Measurements from ENCODE around the gene SEMA6B.
A peak's percentile ranks its signal among the peaks of the same experiment; 100 is the strongest.
"Not testable (repeated sequence)": the region's sequence is repeated elsewhere in the genome, so short reads cannot be mapped to it uniquely, and the experiment has no call there.

Gene SEMA6B

DNA sequence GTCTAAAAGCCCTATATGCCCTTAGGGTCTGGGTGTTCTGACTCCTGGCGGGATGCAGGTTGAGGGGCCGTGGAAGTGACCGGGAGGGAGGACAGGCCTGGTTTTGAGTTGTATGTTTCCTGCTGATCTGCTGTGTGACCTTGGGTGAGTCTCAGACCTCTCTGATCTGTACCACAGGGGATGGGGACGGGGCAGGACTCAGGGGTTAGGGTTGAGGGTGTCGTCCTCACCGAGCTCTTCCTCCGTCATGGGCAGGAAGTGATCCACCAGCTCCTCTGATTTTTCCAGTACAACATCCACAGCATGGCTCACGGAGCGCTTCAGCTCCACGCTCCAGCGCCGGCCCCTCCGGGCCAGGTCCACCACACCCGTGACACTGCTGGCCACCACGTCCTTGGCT lies 30.6 kb downstream of the SEMA6B start:
- no peak for DNase-seq (ENCODE audit: low read depth, low spot score)

DNA sequence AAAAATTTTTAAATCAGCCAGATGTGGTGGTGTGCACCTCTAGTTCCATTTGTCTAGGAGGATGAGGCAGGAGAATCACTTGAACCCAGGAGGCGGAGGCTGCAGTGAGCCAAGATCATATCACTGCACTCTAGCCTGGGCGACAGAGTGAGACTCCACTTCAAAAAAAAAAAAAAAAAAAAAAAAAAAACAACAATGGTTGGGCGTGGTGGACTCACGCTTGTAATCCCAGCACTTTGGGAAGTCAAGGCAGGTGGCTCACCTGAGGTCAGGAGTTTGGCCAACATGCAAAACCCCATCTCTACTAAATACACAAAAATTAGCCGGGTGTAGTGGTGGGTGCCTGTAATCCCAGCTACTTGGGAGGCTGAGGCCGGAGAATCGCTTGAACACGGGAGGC lies 32.1 kb downstream of the SEMA6B start:
- not testable (repeated sequence) for DNase-seq (ENCODE audit: low read depth, low spot score)

DNA sequence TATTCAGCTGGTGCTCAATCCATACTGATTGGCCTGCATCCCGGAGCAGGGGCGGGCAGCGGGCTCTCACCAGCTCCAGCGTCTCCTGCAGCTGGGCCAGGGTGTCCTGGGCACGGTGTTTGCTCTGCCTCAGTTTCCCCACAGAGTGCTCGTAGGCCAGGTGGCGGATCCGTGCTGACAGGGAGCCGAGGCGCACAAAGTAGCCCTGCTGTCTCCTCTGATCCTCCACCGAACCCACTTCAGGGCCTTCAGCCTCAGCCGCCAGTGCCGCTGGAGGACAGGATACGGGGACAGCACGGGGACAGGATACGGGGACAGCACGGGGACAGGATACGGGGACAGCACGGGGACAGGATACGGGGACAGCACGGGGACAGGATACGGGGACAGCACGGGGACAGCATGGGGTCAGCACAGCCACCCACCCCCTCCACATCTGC lies 33.9 kb downstream of the SEMA6B start:
- no peak for DNase-seq (ENCODE audit: low read depth, low spot score)

DNA sequence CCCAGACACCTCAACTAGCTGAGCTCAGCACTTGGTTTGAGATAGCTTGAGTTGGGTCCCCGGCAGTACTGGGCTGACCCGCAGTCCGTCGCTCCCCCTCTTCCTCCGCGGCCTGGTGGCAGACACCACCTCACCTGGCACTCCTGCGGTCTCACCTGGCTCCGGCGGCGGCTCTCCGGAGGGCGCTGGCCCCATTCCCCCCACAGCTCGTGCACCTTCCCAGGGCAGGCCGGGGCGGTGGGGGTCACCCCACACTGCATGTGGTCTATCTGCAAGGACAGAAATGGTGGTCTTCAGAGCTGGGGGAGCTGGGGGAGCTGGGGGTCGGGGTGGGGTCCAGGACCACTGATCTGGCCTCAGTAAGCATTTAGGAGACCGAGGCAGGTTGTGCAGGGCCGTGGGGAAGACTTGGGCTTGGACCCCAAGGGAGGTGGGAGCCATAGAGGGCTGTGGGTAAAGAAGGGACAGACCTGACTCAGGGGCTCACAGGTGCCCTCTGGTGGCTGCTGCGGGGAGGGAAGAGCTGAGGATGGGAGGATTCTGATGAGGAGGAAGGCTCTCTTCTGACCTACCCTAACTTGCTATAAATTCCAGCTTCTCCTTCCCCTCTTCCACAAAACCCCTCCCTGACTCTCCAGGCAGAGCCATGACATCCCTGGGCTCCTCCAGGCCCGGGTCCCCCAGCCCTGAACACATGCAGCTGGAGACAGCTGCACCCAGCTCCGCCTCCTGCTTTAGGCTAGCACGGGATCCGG lies 34.5 kb downstream of the SEMA6B start:
- DNase-seq (ENCODE audit: low read depth, low spot score) = peak; percentile 34

DNA sequence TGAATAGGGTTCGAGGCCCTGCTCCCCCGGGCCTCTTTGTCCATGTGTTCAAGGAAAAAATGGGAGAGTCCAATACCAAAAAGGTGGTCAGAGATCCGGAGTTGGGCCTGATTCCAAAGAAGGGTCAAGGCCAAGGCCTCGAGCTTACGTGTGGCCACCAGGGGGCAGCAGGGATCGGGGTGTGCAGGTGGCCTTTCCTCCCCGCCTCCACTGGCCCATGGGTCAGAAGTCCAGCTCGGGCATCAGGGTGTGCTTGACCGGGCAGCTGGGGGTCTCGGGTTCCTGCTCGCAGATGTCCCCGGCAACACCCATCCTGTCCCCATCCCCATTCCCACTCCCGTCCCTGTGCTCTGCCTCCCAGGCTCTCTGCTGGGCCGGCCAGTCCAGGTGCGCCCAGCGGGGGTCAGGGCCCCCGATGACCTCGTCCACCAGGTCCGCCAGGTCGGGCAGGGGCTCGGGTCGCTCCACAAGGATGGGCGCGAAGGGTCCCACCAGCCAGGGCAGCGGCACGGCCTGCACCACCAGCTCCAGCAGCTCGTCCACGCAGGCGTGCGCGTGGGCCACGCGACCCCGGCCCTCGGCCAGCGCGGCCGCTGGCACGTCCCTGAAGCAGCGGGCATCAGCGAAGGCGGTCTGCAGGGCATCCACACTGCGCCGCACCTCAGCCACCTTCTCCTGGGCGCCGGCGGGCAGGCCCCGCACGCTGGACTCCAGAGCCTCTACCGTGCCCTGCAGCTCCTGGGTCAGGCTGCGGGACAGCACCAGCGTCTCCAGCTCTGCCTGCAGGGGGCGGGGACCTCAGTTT lies 36.0 kb downstream of the SEMA6B start:
- DNase-seq (ENCODE audit: low read depth, low spot score) = no peak

DNA sequence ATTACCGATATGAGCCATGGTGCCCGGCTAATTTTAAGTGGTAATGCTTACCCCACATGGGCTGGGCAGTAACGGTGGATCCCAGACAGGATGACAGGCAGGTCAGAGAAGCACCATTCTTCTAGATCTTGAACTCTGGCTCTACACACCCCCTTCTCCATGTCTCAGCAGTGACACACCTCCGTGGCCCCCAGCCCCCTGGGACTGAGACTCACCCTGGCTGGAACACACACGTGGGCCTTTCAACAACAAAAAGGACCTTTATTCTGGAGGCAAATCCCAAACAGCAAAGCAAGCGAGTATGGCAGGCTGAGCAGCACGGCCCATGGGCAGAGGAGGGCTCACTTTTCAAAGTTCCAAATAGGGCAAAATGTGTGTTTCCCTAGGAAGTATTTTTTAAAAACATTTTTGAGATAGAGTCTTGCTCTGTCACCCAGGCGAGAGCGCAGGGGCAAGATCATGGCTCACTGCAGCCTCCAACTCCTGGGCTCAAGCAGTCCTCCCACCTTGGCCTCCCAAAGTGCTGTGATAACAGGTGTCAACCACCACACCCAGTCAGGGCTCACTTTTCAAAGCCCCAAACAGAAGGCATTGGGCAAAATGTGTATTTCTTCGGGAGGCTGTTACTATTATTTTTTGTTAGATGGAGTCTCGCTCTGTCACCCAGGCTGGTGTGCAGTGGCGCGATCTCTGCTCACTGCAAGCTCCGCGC lies 37.0 kb downstream of the SEMA6B start:
- no peak for DNase-seq (ENCODE audit: low read depth, low spot score)

DNA sequence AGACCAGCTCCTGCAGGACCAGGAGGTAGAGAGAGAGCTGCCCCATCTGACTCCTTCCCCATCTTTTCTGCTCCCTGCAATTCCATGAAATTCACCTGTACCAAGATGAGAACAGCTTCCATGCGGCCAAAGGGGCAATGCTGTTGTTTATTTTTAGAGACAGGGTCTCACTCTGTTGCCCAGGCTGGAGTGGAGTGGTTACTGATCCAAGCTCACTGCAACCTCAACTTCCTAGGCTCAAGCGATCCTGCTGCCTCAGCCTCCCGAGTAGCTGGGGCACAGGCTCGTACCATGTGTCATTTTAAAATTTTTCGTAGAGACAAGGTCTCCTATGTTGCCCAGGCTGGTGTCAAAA lies 37.6 kb downstream of the SEMA6B start:
- no peak for DNase-seq (ENCODE audit: low read depth, low spot score)

DNA sequence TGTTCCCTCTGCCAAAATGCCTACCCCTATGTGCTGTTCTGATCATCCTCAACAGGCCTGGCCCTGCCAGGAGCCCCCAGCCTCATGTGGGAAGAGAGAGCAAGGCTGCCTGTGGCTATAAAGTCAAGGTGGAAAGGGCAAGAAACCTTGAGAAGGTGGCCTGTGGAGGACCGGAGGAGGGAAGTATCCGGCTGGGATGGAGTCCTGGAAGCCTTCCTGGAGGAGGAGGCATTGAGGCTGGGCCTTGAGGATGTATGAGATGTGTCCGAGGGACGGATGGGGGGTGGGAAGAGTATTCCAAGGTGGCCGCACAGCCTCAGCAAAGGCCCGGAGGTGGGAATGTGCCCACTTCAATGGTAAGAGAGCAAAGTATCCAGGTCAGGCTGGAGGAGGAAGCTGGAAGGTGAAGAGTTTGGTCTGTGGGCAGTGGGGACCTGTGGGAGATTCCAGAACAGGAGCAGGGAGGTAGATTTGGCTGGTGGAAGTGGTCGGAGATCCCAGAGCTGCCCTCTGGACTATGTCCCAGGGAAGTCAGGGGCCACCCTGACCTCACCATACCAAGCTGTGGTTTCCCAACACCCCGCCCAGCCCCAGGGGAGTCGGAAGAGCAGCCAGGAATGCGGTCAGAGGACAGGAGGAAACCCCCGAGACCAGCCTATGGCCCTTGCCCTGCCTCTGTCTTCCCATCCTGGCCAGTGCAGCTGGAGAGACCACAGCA lies 38.2 kb downstream of the SEMA6B start:
- no peak for DNase-seq (ENCODE audit: low read depth, low spot score)

DNA sequence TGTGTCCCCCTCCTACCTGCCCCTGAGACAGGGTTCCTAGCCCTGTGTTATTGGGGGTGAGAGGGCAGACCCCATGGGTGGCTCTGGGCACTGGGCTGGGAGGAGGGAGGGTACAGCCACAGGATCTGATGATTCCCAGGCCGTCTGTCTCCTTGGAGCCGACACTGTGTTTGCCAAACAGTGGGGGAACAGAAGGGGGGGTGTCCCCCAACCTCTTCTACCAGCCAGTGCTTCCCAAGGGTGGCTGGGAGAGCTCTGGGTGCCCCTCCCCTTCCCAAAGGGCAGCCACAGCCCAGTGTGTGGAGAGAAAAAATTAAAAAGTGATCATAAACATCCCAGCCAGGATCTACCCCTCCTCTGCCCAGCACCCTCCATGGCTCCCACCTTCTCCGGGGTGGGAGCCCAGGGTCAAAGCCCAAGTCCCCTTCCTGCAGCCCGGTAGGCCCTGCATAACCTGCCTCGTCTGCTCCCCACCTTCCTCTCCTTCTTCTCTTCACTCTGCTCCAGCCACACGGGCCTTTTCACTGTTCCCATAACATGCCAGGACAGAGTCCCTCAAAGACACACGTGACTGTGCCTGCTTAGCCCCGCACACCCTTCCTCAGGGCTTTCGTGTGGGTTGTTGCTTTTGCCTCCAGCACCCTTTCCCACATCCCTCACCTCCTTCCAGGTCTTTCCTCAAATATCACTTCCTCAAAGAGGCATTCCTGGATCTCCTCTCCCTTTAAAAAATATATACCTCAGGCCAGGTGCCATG lies 39.8 kb downstream of the SEMA6B start:
- no peak for DNase-seq (ENCODE audit: low read depth, low spot score)

DNA sequence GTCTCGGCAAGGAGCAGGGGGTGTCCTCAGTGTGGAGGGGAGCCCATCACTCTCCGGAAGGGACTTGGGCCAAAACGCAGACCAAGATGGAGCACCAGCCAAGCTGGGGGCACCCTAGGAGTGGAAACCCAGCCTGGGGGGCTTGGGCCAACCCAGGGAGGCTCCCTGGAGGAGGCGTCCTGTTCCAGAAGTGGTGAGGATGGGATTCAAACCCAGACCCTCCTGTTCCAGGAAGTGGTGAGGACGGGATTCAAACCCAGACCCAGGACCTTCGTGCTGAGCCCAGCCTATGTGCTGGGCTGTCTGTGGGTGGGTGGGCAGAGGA lies 40.4 kb downstream of the SEMA6B start:
- no peak for DNase-seq (ENCODE audit: low read depth, low spot score)

DNA sequence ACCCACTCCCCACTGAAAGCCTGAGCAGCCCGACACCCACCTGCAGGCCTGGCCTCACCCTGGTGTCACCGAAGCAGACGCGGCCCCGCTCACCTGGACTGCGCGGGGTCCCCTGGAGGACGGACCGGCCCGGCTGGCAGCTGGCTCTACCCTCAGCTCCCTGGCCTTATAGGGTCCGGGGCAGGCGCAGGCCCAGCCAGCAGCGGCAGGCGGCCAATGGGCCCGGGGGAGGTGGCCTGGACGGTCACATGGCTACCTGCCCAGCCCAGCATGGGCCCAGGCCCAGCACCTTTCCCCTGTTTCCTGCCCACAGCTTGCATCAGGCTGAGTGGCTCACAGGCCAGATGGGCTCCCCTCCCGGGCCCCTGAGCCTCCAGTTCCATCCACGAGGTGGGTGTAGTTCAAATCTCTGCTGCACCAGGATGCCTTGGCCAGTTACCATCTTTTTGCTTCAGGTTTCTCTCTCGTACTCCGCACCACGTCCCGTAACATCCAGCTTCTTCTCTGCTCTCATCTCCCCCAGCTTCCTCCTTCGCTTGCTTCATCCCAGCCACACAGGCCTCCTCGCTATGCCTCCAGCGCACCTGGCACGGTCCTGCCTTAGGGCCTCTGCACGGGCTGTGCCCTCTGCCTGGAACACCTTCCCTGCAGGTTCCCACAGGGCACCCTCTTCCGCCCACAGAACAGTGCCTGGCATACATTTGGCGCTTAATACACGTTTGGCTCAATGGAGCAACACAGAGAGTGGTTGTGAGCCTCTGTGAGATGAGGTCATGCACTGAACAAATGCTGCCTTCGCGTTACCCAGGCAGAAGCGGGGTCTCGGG lies 40.9 kb downstream of the SEMA6B start, which contains the start of gene PLIN4:
Gene PLIN4, minus strand, starts transcription at position 142 of the 827 bp plus-strand sequence. CDS start 214 bp downstream, outside the sequence.
- no peak for DNase-seq (ENCODE audit: low read depth, low spot score)

DNA sequence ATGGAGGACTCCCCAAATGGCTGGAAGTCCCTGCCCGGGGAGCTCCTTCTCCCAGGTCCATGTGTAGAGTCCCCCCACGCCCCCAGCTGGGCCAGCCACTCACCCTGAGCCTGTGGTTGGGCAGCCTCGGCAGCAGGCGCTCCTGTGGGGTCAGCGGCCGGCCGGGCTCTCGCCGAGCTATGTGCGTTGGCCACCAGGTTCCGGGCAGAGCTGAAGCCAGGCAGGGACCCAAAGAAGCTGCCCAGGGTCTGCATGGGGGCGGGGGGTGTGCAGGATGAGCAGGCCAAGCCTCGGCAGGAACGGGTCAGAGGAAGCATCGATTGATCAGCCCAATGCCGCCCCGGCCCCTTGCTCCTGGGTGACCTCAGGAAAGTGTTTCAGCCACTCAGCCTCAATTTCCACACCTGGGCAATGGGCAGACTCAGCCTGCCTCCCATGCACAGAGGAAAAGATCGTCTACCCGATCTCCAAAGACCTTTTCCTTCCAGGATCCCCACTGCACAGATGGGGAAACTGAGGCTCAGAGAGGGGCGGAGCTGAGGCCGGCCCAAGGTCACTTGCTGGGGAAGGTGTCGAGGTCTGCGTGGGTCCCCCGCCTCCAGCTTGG lies 41.9 kb downstream of the SEMA6B start:
- no peak for DNase-seq (ENCODE audit: low read depth, low spot score)

DNA sequence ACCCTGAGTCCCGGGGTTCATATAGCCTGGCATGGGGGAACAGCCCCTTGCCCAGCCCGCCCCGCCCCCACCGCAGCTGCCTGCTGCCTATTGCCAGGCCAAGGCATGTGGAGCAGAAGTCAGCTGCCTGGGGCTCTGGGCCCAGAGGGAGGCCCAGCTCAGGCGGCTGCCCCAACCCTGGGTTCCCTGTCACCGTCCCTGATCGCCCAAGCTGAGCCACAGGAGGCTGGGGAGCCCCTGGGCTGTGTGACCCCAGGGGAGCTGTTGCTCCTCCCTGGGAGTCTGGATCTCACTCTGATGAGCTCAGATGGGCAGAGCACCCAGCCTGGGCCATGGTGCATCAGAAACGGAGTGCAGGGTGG lies 42.6 kb downstream of the SEMA6B start:
- DNase-seq (ENCODE audit: low read depth, low spot score) = no peak

DNA sequence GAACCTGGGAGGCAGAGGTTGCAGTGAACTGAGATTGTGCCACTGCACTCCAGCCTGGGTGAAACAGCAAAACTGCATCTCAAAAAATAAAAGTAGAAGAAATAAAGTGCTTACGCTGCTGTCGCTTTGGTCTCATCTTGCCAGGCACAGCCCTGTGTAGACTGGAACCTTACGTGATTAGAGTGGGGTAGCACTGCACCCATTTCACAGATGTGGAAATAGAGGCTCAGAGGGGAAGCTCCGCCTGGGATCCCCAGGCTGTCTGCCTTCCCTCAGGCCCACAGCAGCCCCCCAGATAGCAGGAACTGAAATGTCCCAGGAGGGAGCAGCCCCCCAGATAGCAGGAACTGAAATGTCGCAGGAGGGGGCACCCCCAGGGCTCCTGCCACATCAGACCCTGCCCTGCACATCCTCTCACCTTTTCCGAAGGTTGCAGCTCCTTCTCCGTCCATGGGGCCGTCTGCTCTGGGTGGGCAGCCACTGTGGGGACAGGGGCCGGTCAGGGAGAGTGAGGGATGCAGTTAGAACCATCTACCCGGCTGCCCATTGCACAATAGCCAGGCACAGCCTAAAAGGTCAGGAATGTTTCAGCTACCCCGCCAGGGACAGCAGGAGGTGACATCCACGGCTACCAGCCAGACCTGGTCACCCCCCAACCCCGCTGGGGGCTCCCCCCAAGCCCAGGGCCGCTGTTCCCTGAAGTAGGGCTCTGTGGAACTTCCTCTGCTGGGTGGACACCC lies 43.1 kb downstream of the SEMA6B start:
- no peak for DNase-seq (ENCODE audit: low read depth, low spot score)

DNA sequence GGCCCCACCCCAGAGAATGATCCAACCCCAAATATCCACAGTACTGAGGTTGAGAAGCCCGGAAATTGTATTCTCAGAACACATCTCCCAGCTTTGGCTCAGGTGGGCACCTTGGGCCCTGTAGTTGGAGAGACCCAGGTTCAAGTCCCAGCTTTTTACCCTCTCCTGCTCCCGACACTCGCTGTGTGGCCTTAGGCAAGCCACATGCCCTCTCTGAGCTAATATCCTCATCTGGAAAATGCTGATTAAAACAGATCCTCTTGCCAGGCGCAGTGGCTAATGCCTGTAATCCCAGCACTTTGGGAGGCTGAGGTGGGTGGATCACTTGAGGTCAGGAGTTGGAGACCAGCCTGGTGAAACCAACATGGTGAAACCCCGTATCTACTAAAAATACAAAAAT lies 43.8 kb downstream of the SEMA6B start:
- DNase-seq (ENCODE audit: low read depth, low spot score) = no peak

DNA sequence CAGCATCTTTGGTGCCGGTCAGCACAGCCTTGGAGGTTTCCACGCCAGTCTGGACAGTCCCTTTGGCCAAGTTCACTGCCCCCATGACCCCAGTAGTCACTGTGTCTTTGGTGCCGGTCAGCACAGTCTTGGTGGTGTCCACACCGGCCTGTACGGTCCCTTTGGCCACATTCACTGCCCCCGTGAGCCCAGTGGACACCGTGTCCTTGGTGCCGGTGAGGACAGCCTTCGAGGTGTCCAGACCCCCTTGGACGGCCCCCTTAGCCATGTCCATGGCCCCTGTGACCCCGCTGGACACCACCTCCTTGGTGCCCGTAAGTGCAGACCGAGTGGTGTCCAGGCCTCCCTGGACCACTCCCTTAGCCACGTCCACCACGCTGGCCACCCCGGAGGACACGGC lies 46.2 kb downstream of the SEMA6B start:
- DNase-seq (ENCODE audit: low read depth, low spot score) = no peak

DNA sequence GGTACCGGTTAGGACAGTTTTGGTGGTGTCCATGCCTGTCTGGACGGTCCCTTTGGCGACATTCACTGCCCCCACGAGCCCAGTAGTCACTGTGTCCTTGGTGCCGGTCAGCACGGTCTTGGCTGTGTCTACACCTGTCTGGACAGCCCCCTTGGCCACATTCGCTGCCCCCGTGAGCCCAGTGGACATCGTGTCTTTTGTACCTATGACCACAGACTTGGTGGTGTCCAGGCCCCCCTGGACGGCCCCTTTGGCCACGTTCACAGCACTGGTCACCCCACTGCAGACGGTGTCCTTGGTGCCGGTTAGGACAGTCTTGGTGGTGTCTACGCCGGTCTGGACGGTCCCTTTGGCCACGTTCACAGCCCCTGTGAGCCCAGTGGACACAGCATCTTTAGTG lies 47.4 kb downstream of the SEMA6B start:
- DNase-seq (ENCODE audit: low read depth, low spot score) = no peak

DNA sequence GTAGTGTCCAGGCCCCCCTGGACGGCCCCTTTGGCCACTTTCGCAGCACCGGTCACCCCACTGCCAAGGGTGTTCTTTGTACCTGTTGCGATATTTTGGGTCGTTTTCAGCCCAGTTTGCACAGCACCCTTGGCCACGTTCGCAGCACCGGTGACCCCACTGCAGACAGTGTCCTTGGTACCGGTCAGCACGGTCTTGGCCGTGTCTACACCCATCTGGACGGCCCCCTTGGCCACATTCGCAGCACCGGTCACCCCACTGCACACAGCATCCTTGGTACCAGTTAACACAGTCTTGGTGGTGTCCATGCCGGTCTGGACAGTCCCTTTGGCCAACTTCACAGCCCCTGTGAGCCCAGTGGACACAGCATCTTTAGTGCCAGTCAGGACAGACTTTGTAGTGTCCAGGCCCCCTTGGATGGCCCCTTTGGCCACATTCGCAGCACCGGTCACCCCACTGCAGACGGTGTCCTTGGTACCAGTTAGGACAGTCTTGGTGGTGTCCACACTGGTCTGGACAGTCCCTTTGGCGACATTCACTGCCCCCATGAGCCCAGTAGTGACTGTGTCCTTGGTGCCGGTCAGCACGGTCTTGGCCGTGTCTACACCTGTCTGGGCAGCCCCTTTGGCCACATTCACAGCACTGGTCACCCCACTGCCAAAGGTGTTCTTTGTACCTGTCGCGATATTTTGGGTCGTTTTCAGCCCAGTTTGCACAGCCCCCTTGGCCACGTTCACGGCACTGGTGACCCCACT lies 48.0 kb downstream of the SEMA6B start:
- DNase-seq (ENCODE audit: low read depth, low spot score) = no peak

Data from activated naive CD8-positive, alpha-beta T cell treated with anti-CD3 and anti-CD28 coated beads, Interleukin-2, amount 50 U/mL, for 16 hours (primary cell).